SK-N-SH (cell line): Measurements from ENCODE around the gene EXOC4. TPM values are rescaled to one million over a fixed set of nuclear protein-coding genes. Genes with fewer than 3 reads are reported as not detected.

ENCODE experiments used
- CTCF ChIA-PET: fragments of 300-600, 350-600 bp; formaldehyde crosslinking; extraction: SDS; loops from one replicate; lab custom pipeline; 2021; lab: Yijun Ruan, JAX
- POLR2A ChIA-PET: fragments of 350-600 bp; sonication (Branson Sonifier 250); formaldehyde crosslinking; extraction: SDS; loops from one replicate; lab custom pipeline; 2020; ENCODE audit warnings: antibody characterized with exemption, inconsistent platforms; lab: Yijun Ruan, JAX
- DNase-seq: peaks from one replicate; pipeline ENCODE4 v3.0.0; 2012
- H2AFZ ChIP-seq: fragments of 200-600 bp; sonication (generic); 2 replicates; pipeline ENCODE4 v1.8.1; 2016; ENCODE audit warnings: antibody characterized with exemption, mild to moderate bottlenecking, low read depth
- H3F3A ChIP-seq: fragments of 200-600 bp; sonication (generic); replicated peaks from 2 replicates; pipeline ENCODE3; 2016; ENCODE audit warnings: antibody characterized with exemption, mild to moderate bottlenecking; ENCODE audit not compliant: insufficient read depth
- H3K27ac ChIP-seq, 2 experiments: fragments of 200-500 bp in 1 of 2; fragments of 200-600 bp in 1 of 2; sonication (Bioruptor generic) in 1 of 2; sonication (generic), shearing (Covaris generic) in 1 of 2; 2 replicates each; pipeline versions ENCODE4 v1.5.1 to v1.6.1; 2014 to 2016; ENCODE audit warnings: low read depth in 2 of 2, inconsistent platforms in 1 of 2, low read length in 1 of 2, mild to moderate bottlenecking in 1 of 2, mixed read lengths in 1 of 2
- H3K27me3 ChIP-seq: fragments of 200-600 bp; sonication (generic), shearing (Covaris generic); 2 replicates; pipeline ENCODE4 v1.6.1; 2016; ENCODE audit warnings: mixed run types; ENCODE audit not compliant: insufficient read depth
- H3K36me3 ChIP-seq, 2 experiments: fragments of 200-500 bp in 1 of 2; fragments of 200-600 bp in 1 of 2; sonication (Bioruptor generic) in 1 of 2; sonication (generic) in 1 of 2; replicated peaks in 1 of 2; 2 replicates each; pipeline versions ENCODE3 to v1.5.1; 2014 to 2016; ENCODE audit warnings: low read length in 1 of 2, mild to moderate bottlenecking in 1 of 2; ENCODE audit not compliant: insufficient read depth in 2 of 2, control insufficient read depth in 1 of 2
- H3K4me1 ChIP-seq, 2 experiments: fragments of 200-500 bp in 1 of 2; fragments of 200-600 bp in 1 of 2; sonication (Bioruptor generic) in 1 of 2; sonication (generic), shearing (Covaris generic) in 1 of 2; 2 replicates each; pipeline versions ENCODE4 v1.5.1 to v1.6.1; 2014 to 2016; ENCODE audit warnings: low read depth in 1 of 2, low read length in 1 of 2, mixed run types in 1 of 2; ENCODE audit not compliant: insufficient read depth in 2 of 2, control insufficient read depth in 1 of 2
- H3K4me2 ChIP-seq: fragments of 200-600 bp; sonication (generic), shearing (Covaris generic); 2 replicates; pipeline ENCODE4 v1.6.1; 2017; ENCODE audit warnings: mixed run types
- H3K4me3 ChIP-seq, 2 experiments: fragments of 200-500 bp in 1 of 2; fragments of 200-600 bp in 1 of 2; sonication (Bioruptor generic) in 1 of 2; sonication (generic), shearing (Covaris generic) in 1 of 2; 2 replicates each; pipeline versions ENCODE4 v1.5.1 to v1.8.1; 2014 to 2016; ENCODE audit warnings: low read depth in 2 of 2, inconsistent platforms in 1 of 2, low read length in 1 of 2, mild to moderate bottlenecking in 1 of 2, mixed read lengths in 1 of 2, moderate library complexity in 1 of 2
- H3K79me2 ChIP-seq: fragments of 200-600 bp; sonication (generic); 2 replicates; pipeline ENCODE4 v1.8.1; 2017; ENCODE audit warnings: mild to moderate bottlenecking; ENCODE audit not compliant: insufficient read depth
- H3K9ac ChIP-seq: fragments of 200-600 bp; sonication (generic); 2 replicates; pipeline ENCODE4 v1.6.1; 2017; ENCODE audit warnings: mixed run types
- H3K9me2 ChIP-seq: fragments of 200-600 bp; sonication (generic); 2 replicates; pipeline ENCODE4 v1.6.1; 2017; ENCODE audit warnings: mixed run types
- H3K9me3 ChIP-seq: fragments of 200-600 bp; sonication (generic); 2 replicates; pipeline ENCODE4 v1.6.1; 2017; ENCODE audit warnings: mixed run types, mild to moderate bottlenecking, moderate library complexity
- H4K20me1 ChIP-seq: fragments of 200-600 bp; sonication (generic); 2 replicates; pipeline ENCODE4 v1.6.1; 2017; ENCODE audit warnings: mild to moderate bottlenecking, mixed run types; ENCODE audit not compliant: insufficient read depth
- EP300 ChIP-seq, 2 experiments: IDR thresholded peaks; 2 replicates each; pipeline versions ENCODE4 v1.4.0 to v1.6.1; 2012; ENCODE audit warnings: borderline replicate concordance in 1 of 2, low read depth in 1 of 2, low read length in 1 of 2
- EZH2phosphoT487 ChIP-seq: fragments of 200-600 bp; sonication (generic); IDR thresholded peaks from 2 replicates; pipeline ENCODE4 v1.6.1; 2017; ENCODE audit warnings: low read depth, mixed run types, mild to moderate bottlenecking, antibody characterized with exemption, moderate library complexity, borderline replicate concordance
- FOSL2 ChIP-seq: IDR thresholded peaks from 2 replicates; pipeline ENCODE4 v1.4.0; 2012; ENCODE audit warnings: low read depth, mild to moderate bottlenecking, moderate library complexity, borderline replicate concordance
- FOXJ3 ChIP-seq: sonication (generic); formaldehyde crosslinking; IDR thresholded peaks from 2 replicates; pipeline ENCODE4 v1.5.1; 2020; ENCODE audit warnings: mild to moderate bottlenecking, missing genetic modification reagents
- GABPA ChIP-seq: IDR thresholded peaks from 2 replicates; pipeline ENCODE4 v1.4.0; 2012; ENCODE audit warnings: low read depth, mild to moderate bottlenecking
- IRF3 ChIP-seq: fragments of 150-350 bp; IDR thresholded peaks from 2 replicates; pipeline ENCODE4 v1.6.1; 2016; ENCODE audit warnings: mild to moderate bottlenecking, low read depth, low read length
- JUND ChIP-seq: IDR thresholded peaks from 2 replicates; pipeline ENCODE4 v1.4.0; 2012
- MAX ChIP-seq: IDR thresholded peaks from 2 replicates; pipeline ENCODE4 v1.4.0; 2012; ENCODE audit warnings: low read depth
- NFIC ChIP-seq: IDR thresholded peaks from 2 replicates; pipeline ENCODE4 v1.4.0; 2012; ENCODE audit warnings: borderline replicate concordance
- PBX3 ChIP-seq: IDR thresholded peaks from 2 replicates; pipeline ENCODE4; 2012
- RAD21 ChIP-seq: IDR thresholded peaks from 2 replicates; pipeline ENCODE4 v1.6.1; 2012; ENCODE audit warnings: mild to moderate bottlenecking, low read length
- RCOR1 ChIP-seq: fragments of 150-350 bp; IDR thresholded peaks from 2 replicates; pipeline ENCODE4 v1.6.1; 2017; ENCODE audit warnings: antibody characterized with exemption, low read length
- RXRA ChIP-seq: IDR thresholded peaks from 2 replicates; pipeline ENCODE4 v1.4.0; 2012; ENCODE audit warnings: low read depth, mild to moderate bottlenecking, borderline replicate concordance
- SMC3 ChIP-seq: IDR thresholded peaks from 2 replicates; pipeline ENCODE4 v1.6.1; 2012; ENCODE audit warnings: low read depth, low read length, improper control_type of control experiment
- TCF12 ChIP-seq: IDR thresholded peaks from 2 replicates; pipeline ENCODE4 v1.4.0; 2012
- TEAD4 ChIP-seq: IDR thresholded peaks from 2 replicates; pipeline ENCODE4 v1.4.0; 2012; ENCODE audit warnings: mild to moderate bottlenecking, borderline replicate concordance; ENCODE audit not compliant: insufficient read depth
- USF2 ChIP-seq: fragments of 150-350 bp; IDR thresholded peaks from 2 replicates; pipeline ENCODE4 v1.6.1; 2017; ENCODE audit warnings: antibody characterized with exemption, low read length, low read depth, borderline replicate concordance
- WGBS: methylation state at CpG from one replicate; pipeline ENCODE4 v1.1.6; 2017; ENCODE audit warnings: low lambda C conversion rate; 5-methylcytosine and 5-hydroxymethylcytosine counted together
- polyA plus RNA-seq, 3 experiments: library from polyadenylated mRNA; depleted of rRNA; stranded (reverse); fragments of >200 nt; gene quantifications; 2 replicates each; pipeline ENCODE4 v1.2.3, GENCODE V29; 2012

The EXOC4 gene
- polyA plus RNA-seq, 1 of the 3 experiments (the other 2 are of a cell fraction) = 37.3 TPM

GRCh38 chr7:133314084-133314483 is 61.2 kb downstream of the EXOC4 start:
- DNase-seq = no peak
- no peaks in the 10 kb centered on the region for H3K9me3 ChIP-seq
- ChIA-PET CTCF (interaction anchor here (1.2 to 2.5 kb wide), 5 partner anchors 9 to 22 kb away, joined by 3 to 9 read pairs (median 3); no protein-coding TSS in a partner anchor), POLR2A (no interaction called here)
- no peak overlapping the region for H3K4me2 ChIP-seq
- no peaks in the 10 kb centered on the region for H3K27me3 ChIP-seq
- no peaks in the 10 kb centered on the region for H3K79me2 ChIP-seq
- peaks cover 0 to 8% of the 10 kb centered on the region in 2 experiments; a peak in 2 of 4 replicates for H3K4me1 ChIP-seq
- H3K4me3 ChIP-seq = no peak overlapping the region
- no peak for TF ChIP-seq EZH2phosphoT487
- no peak for TF ChIP-seq FOXJ3
- no peak for TF ChIP-seq RAD21
- TF ChIP-seq GABPA = no peak
- no peak for TF ChIP-seq SMC3
- no peak for TF ChIP-seq JUND
- TF ChIP-seq PBX3 = no peak
- no peak for TF ChIP-seq TCF12
- no peak for TF ChIP-seq NFIC
- 0 out of 2 replicates have a peak, but pooled peaks cover 3% of the 10 kb centered on the region for H3K9me2 ChIP-seq
- H3K36me3 ChIP-seq = peaks cover 19 to 35% of the 10 kb centered on the region in 2 experiments
- 95% methylated on average over 1 of the region's 1 CpG for WGBS
- no peak overlapping the region for H2AFZ ChIP-seq
- H4K20me1 ChIP-seq = no peaks in the 10 kb centered on the region
- no peak overlapping the region for H3K27ac ChIP-seq
- peaks cover 4% of the 10 kb centered on the region for H3F3A ChIP-seq
- no peak overlapping the region for H3K9ac ChIP-seq

GRCh38 chr7:133315332-133316040 is 62.6 kb downstream of the EXOC4 start:
- no peak for DNase-seq
- Histone ChIP-seq H3K36me3 (peaks cover 18 to 36% of the 10 kb centered on the region in 2 experiments), H4K20me1 (no peaks in the 10 kb centered on the region), H3K4me1 (peaks cover 0 to 8% of the 10 kb centered on the region in 2 experiments; a peak in 2 of 4 replicates), H3K27me3 (no peaks in the 10 kb centered on the region), H3K9me2 (0 out of 2 replicates have a peak, but pooled peaks cover 3% of the 10 kb centered on the region), H3F3A (peaks cover 4% of the 10 kb centered on the region), H2AFZ (no peak overlapping the region), H3K9me3 (no peaks in the 10 kb centered on the region), H3K4me3 (no peak overlapping the region), H3K9ac (no peak overlapping the region), H3K79me2 (no peaks in the 10 kb centered on the region), H3K27ac (peak overlapping the region; percentile 3 to 43; a peak in 3 of 4 replicates), H3K4me2 (no peak overlapping the region)
- WGBS = 69% methylated on average over 6 of the region's 6 CpGs
- no peak for TF ChIP-seq IRF3
- TF ChIP-seq PBX3 = peak; percentile 33; the same call in 1 of the 2 replicates
- TF ChIP-seq USF2 = no peak
- TF ChIP-seq FOXJ3 = no peak
- peak; percentile 44 for TF ChIP-seq JUND
- TF ChIP-seq SMC3 = no peak
- no peak for TF ChIP-seq EP300 (IDR thresholded peaks at IDR 0.05; ENCODE audit: borderline replicate concordance in 1 of 2, low read depth in 1 of 2, low read length in 1 of 2)
- no peak for TF ChIP-seq RXRA
- peak; percentile 52 for TF ChIP-seq NFIC
- TF ChIP-seq FOSL2 = peak; percentile 44; the same call in 1 of the 2 replicates
- no peak for TF ChIP-seq TEAD4
- no peak for TF ChIP-seq MAX
- no peak for TF ChIP-seq RCOR1
- ChIA-PET POLR2A (no interaction called here), CTCF (interaction anchor here (2.5 kb wide), 1 partner anchor 11 kb away, joined by 9 read pairs; no protein-coding TSS in a partner anchor)
